ENCODE measurements around the gene PIEZO1. TPM values are rescaled to one million over a fixed set of nuclear protein-coding genes. Genes with fewer than 3 reads are reported as not detected.

The PIEZO1 gene
- total RNA-seq (ENCODE audit: low replicate concordance): 5.5 and 26.9 TPM in 2 replicates

GRCh38 chr16:88785106-88785924 is at the start of gene PIEZO1:
TSS of gene PIEZO1 (minus strand) at chr16:88785220. CDS start at chr16:88784964, 256 bp downstream.
- DNase-seq (ENCODE audit: low spot score): peak; percentile 70
- H3K36me3 ChIP-seq: no peaks in the 10 kb centered on the region
- Mint-ChIP-seq H3K27me3 (ENCODE audit: insufficient read depth, low read depth) (peaks cover 23% of the 10 kb centered on the region), H3K4me3 (peak within 1 kb of the TSS; percentile 77), H3K9me3 (no peaks in the 10 kb centered on the region), H3K27ac (no peak within 1 kb of the TSS), H3K4me1 (peaks cover 12% of the 10 kb centered on the region), H3K36me3 (no peaks in the 10 kb centered on the region)
- TF ChIP-seq EZH2 (IDR thresholded peaks at IDR 0.05) (peak; percentile 61), CTCF (IDR thresholded peaks at IDR 0.05) (peak; percentile 73), EZH2phosphoT487 (IDR thresholded peaks at IDR 0.05) (no peak)
- peaks cover 22% of the 10 kb centered on the region for H3F3A ChIP-seq (ENCODE audit: low read depth)
- H3K9me3 ChIP-seq (ENCODE audit: low read depth): no peaks in the 10 kb centered on the region
- peaks cover 39% of the 10 kb centered on the region for H3K27me3 ChIP-seq
- peak within 1 kb of the TSS; percentile 83 for H3K4me2 ChIP-seq
- peaks cover under 1% of the 10 kb centered on the region for H3K4me1 ChIP-seq
- H3K79me2 ChIP-seq (ENCODE audit: low read depth): no peaks in the 10 kb centered on the region
- H3K4me3 ChIP-seq: peak within 1 kb of the TSS; percentile 50
- H3K27ac ChIP-seq: no peak within 1 kb of the TSS
- no peak within 1 kb of the TSS for H3K9ac ChIP-seq
- peak within 1 kb of the TSS; percentile 94 for H2AFZ ChIP-seq (replicated peaks)
- H4K20me1 ChIP-seq (ENCODE audit: low read depth): no peaks in the 10 kb centered on the region

- Histone ChIP-seq H3K4me1 (no peaks in the 10 kb centered on the region), H3K9me3 (ENCODE audit: low read depth) (no peaks in the 10 kb centered on the region), H2AFZ (replicated peaks) (no peak overlapping the region), H3K27me3 (no peaks in the 10 kb centered on the region), H3K4me3 (no peak overlapping the region), H3K36me3 (no peaks in the 10 kb centered on the region), H3F3A (ENCODE audit: low read depth) (no peaks in the 10 kb centered on the region), H3K27ac (no peak overlapping the region), H3K79me2 (ENCODE audit: low read depth) (no peaks in the 10 kb centered on the region), H4K20me1 (ENCODE audit: low read depth) (no peaks in the 10 kb centered on the region), H3K9ac (no peak overlapping the region), H3K4me2 (no peak overlapping the region)
- H3K36me3 Mint-ChIP-seq: no peaks in the 10 kb centered on the region
- no peak overlapping the region for H3K4me3 Mint-ChIP-seq
- no peaks in the 10 kb centered on the region for H3K27me3 Mint-ChIP-seq (ENCODE audit: insufficient read depth, low read depth)
- TF ChIP-seq EZH2phosphoT487 (IDR thresholded peaks at IDR 0.05): no peak
- TF ChIP-seq CTCF (IDR thresholded peaks at IDR 0.05): no peak
- TF ChIP-seq EZH2 (IDR thresholded peaks at IDR 0.05): no peak
- no peaks in the 10 kb centered on the region for H3K4me1 Mint-ChIP-seq
- H3K27ac Mint-ChIP-seq: no peak overlapping the region
- no peaks in the 10 kb centered on the region for H3K9me3 Mint-ChIP-seq
- DNase-seq (ENCODE audit: low spot score): no peak
Observed at GRCh38 chr16:88834670-88835069, 49.6 kb upstream of the PIEZO1 start.

- no peak overlapping the region for H2AFZ ChIP-seq (replicated peaks)
- H3K79me2 ChIP-seq (ENCODE audit: low read depth): no peaks in the 10 kb centered on the region
- H3K27me3 ChIP-seq: no peaks in the 10 kb centered on the region
- no peaks in the 10 kb centered on the region for H4K20me1 ChIP-seq (ENCODE audit: low read depth)
- DNase-seq (ENCODE audit: low spot score): no peak
- H3K9me3 Mint-ChIP-seq: no peaks in the 10 kb centered on the region
- peaks cover 3% of the 10 kb centered on the region for H3K27me3 Mint-ChIP-seq (ENCODE audit: insufficient read depth, low read depth)
- no peaks in the 10 kb centered on the region for H3K4me1 ChIP-seq
- H3K36me3 ChIP-seq: no peaks in the 10 kb centered on the region
- H3K4me3 ChIP-seq: no peak overlapping the region
- H3K4me3 Mint-ChIP-seq: no peak overlapping the region
- no peak overlapping the region for H3K9ac ChIP-seq
- no peak overlapping the region for H3K27ac Mint-ChIP-seq
- TF ChIP-seq CTCF (IDR thresholded peaks at IDR 0.05) (no peak), EZH2 (IDR thresholded peaks at IDR 0.05) (no peak)
- H3K4me2 ChIP-seq: no peak overlapping the region
- no peak overlapping the region for H3K27ac ChIP-seq
- H3K9me3 ChIP-seq (ENCODE audit: low read depth): no peaks in the 10 kb centered on the region
- no peaks in the 10 kb centered on the region for H3K36me3 Mint-ChIP-seq
- H3F3A ChIP-seq (ENCODE audit: low read depth): no peaks in the 10 kb centered on the region
- no peaks in the 10 kb centered on the region for H3K4me1 Mint-ChIP-seq
Observed at GRCh38 chr16:88833086-88833485, 48.1 kb upstream of the PIEZO1 start.
